Stimulated activated CD8-positive, alpha-beta memory T cell treated with anti-CD3 and anti-CD28 coated beads, Interleukin-12 subunit alpha, Interleukin-12 subunit beta, amount 100 ng/mL, for 24 hours (primary cell): Measurements from ENCODE around the gene ZNF559.
A peak's percentile ranks its signal among the peaks of the same experiment; 100 is the strongest.
"Not testable (repeated sequence)": the region's sequence is repeated elsewhere in the genome, so short reads cannot be mapped to it uniquely, and the experiment has no call there.

Source experiments
- DNase-seq: peaks from one replicate; pipeline ENCODE4 v3.0.0-alpha.2; 2020; ENCODE audit errors: extremely low read depth

The ZNF559 gene

GRCh38 chr19:9323919-9324583, at the start of gene ZNF559:
TSS of gene ZNF559 (plus strand) at chr19:9324179. CDS start at chr19:9338550, 14,371 bp downstream.
- DNase-seq: peak; percentile 88

DNA sequence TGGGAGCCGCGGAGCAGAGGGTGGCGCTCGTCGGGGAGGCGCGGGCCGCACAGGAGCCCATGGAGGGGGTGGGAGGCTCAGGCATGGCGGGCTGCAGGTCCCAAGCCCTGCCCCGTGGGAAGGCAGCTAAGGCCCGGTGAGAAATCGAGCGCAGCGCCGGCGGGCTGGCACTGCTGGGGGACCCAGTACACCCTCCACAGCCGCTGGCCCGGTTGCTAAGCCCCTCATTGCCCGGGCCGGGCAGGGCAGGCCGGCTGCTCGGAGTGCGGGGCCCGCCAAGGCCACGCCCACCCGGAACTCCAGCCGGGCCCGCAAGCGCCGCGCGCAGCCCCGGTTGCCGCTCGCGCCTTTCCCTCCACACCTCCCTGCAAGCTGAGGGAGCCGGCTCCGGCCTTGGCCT, 40.5 kb upstream of the ZNF559 start:
- DNase-seq: not testable (repeated sequence)

DNA sequence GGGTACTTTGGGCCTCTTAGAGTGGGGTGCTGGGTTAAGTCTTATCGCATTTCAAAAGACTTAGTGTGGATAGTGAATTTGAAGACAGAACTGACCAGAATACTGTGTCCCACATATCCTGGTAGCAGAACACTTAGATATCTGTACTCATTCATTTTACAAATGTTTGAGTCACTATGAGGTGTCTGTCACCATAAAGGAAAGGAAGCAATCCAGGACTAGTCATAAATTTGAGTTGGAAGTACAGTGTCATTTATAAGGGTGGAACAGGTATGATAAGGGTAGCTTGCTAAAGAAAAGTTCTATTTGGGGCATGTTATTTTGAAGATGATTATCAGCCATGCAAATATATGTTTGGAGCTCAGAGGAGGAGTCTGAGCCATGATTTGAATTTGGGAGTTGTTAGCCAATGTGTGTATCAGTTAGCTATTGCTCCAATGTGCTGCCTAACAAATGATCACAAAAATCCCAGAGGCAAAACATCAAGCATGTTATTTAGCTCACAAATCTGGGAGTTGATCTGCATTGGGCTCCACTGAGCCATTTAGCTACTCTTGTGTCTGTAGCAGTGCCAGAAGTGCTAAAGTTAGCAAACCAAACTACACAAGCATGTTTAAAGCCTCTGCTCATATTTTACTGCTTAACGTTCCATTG, 34.6 kb upstream of the ZNF559 start:
- DNase-seq: no peak

DNA sequence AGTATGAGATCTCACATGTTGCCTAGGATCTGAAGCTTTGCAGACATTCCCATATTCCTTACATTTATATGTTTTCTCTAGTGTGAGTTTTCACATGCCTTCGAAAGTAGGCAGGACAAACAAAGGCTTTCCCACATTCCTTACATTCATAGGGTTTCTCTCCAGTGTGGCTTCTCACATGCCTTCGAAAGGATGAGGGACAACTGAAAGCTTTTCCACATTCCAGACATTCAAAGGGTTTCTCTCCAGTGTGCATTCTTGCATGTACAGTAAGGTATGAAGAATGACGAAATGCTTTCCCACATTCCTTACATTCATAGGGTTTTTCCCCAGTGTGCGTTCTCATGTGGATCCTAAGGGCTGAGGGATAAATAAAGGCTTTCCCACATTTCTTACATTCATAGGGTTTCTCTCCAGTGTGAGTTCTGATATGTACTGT, 28.5 kb upstream of the ZNF559 start:
- no peak for DNase-seq

- DNase-seq: no peak
Measured at GRCh38 chr19:9296336-9296735, 27.6 kb upstream of the ZNF559 start.

GRCh38 chr19:9306443-9306842, 17.5 kb upstream of the ZNF559 start:
- DNase-seq: no peak

DNA sequence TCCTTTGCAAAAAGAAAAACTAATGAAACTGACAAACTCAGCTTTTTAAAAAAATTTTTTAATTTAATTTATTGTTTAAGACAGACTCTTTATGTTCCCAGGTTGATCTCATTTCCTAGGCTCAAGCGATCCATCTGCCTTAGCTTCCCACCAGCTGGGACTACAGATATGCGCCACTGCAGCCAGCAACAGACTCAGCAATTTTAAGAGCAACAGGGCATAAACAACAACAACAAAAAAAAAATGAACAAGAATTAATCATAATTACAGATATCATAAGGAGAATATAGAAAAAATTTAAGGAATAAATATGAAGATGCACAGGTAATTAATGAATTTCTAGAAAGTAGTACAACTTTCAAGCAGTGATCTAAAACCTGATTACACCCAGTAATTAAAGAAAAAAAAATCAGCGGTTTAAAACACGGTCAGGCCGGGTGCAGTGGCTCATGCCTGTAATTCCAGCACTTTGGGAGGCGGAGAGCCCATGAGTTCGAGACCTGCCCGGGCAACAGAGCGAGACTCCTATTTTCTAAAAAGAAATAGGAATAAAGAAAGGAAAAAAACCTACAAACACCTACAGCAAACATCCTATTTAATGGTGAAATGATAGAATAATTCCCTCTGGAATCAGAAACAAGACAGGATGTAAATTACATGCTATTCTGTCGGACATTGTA, 15.7 kb upstream of the ZNF559 start:
- no peak for DNase-seq

DNA sequence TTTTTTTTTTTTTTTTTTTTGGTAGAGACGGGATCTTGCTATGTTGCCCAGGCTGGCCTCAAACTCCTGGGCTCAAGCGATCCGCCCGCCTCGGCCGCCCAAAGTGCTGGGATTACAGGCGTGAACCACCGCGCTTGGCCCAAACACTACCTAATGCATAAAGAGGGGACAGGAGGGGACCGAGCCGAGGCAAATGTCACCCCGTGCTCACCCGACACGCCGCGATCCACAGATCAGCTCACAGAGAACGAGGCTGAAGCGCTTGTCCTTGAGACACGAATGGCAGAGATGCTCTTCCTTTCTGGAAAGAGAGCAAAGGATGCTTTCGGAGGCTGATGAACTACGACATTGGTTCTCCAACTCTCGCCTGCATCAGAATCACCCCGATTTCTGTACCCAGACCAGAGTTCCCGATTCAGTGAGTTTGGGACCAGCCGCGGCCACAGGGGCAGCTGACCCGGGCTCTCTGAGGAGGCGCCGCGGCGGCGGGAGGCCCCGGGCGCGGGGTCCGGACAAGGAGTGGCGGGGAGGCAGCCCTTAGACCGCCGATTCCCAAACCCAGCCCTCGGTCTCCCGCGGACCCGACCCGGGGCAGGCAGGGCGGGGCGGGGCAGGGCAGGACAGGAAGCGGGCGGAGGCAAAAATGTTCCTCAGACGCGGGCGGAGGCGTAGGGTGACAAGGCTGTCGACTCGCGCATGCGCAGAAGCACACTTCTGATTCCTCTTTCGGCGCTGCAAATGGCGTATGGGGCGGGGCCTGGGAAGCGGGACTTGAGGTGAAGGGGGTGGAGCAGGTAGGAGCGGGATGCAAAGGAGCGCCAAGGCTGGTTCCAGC, 14.6 kb upstream of the ZNF559 start, which contains the start of gene ZNF699:
Gene ZNF699, minus strand, starts transcription at position 700 of the 835 bp plus-strand sequence. CDS start 4,719 bp downstream, outside the sequence.
- DNase-seq: peak; percentile 98

- peak; percentile 62 for DNase-seq
Measured at GRCh38 chr19:9309974-9310446, 14.0 kb upstream of the ZNF559 start.

- DNase-seq: no peak
Measured at GRCh38 chr19:9313756-9314155, 10.2 kb upstream of the ZNF559 start.

GRCh38 chr19:9321338-9321737, 2.6 kb upstream of the ZNF559 start:
- no peak for DNase-seq

- not testable (repeated sequence) for DNase-seq
Measured at GRCh38 chr19:9321756-9322155, 2.2 kb upstream of the ZNF559 start.

- DNase-seq: not testable (repeated sequence)
Measured at GRCh38 chr19:9322201-9322600, 1.8 kb upstream of the ZNF559 start.

DNA sequence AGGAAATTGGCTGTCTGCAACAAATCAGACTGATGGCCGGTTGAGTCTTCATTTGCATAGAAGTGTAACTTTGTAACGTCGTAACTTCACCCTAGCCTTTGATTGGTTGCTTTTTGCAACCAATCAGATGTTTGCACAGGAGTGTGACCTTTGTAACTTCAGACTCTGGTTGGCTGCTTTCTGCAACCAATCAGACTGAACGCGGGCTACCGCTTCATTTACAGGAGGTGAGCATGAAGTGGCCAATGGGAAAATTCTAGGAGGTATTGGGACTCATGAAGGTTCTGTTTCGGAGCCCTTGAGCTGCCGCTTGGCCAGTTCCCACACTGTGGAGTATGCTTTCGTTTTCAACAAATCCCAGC, 441 bp upstream of the ZNF559 start:
- no peak for DNase-seq

GRCh38 chr19:9324584-9324962, 594 bp downstream of the ZNF559 start:
- DNase-seq: no peak

DNA sequence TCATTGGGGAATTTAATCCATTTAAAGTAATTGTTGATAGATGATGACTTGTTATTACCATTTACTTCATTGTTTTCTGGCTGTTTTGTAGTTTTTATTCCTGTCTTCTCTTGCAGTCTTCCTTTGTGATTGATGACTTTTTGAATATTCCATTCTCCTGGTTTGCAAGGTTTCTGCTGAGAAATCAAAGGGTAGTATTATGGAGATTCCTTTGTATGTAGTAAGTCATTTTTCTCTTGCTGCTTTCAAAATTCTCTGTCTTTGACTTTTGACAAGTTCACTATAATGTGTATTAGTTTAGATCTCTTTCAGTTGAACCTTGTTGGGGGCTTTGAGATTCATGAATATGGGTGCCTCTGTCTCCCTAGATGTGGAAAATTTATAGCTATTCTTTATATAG, 6.0 kb downstream of the ZNF559 start:
- no peak for DNase-seq

GRCh38 chr19:9342610-9343304, 18.8 kb downstream of the ZNF559 start:
- no peak for DNase-seq

GRCh38 chr19:9345005-9345404, 21.0 kb downstream of the ZNF559 start:
- DNase-seq: no peak

GRCh38 chr19:9348253-9348652, 24.3 kb downstream of the ZNF559 start:
- no peak for DNase-seq

DNA sequence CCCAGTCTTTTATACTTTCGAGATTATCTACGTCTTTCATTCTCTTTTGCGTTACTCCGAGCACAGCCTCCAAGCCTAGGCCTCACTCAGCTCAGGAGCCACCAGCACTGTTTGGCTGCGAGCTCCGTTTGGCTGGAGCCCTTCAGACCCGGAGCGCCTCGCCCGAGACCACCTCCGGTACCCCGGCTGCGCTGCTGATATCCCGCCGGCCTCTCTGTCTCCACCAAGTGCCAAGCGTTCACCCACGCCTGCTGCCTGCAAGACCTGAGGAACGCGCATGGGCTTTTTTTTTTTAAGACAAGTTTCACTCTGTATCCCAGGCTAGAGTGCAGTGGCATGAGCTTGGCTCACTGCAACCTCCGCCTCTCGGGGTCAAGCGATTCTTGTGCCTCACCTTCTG, 24.7 kb downstream of the ZNF559 start:
- no peak for DNase-seq

DNA sequence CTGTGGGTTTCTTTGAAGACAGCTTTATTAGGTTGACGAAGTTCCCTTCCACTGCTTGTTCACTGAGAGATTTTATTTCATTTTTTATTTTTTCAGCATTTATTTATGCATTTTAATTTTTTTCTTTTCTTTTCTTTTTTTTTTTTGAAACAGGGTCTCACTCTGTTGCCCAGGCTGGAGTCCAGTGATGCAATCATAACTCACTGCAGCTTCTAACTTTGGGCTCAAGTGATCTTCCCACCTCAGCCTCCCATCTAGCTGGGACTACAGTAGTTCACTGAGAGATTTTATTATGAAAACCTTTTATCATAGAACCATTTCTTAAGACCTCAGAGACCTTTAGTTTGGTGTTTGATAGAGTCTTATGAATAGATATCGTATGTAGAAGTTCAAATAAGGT, 28.5 kb downstream of the ZNF559 start:
- no peak for DNase-seq
